ENCODE data around the gene CTNNBL1. TPM values are rescaled to one million over a fixed set of nuclear protein-coding genes. Genes with fewer than 3 reads are reported as not detected.

The CTNNBL1 gene
- total RNA-seq, 1 experiment from 2014 or later, result 49.9 TPM

DNA sequence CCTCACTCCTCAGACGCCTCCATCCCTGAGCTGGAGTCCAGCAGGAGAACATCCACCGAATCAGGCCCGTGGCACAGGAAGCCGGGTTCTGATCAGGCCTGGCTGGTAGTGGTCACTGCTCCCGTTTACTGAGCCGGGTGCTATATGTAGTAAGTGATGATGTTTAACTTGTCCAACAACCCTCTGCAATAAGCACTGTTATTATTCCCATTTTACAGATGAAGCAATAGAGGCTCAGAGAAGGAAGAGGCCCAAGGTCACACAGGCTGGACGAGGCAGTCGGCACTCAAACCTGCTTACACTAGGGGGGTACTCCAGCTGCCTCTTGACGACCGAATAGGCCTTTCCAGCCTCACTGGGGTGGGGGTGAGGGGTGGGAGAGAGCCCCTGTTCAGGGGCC is 194.8 kb downstream of the CTNNBL1 start:
- CTCF ChIA-PET, result no interaction called here
- no peak overlapping the region for H3K27ac ChIP-seq (ENCODE audit: low read length)
- POLR2A ChIA-PET (ENCODE audit: unreplicated experiment), result no interaction called here

DNA sequence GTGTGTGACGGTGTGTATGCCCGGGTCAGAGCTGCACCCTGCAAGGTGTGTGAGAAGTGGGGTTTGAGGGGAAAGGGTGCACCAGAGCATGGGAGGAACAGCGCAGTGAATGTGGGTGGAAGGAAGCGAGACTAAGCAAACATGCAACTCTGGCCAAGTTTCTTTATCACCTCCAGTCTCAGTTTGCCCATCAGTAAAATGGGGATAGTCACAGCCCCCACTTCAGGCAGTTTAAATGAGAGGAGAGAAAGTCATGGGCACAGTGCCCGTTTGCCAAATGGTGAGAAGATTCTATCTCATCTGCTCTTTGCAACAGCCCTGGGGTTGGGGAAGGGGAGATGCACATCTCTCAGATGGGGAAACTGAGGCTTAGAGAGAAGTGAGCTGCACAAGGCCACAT is 196.3 kb downstream of the CTNNBL1 start:
- Histone ChIP-seq H3K9me3 (ENCODE audit: low read length) (no peaks in the 10 kb centered on the region), H3K79me2 (ENCODE audit: low read length) (no peaks in the 10 kb centered on the region), H3F3A (ENCODE audit: low read length, unreplicated experiment) (no peaks in the 10 kb centered on the region), H3K4me3 (ENCODE audit: low read length) (no peak overlapping the region), H3K4me1 (ENCODE audit: insufficient read depth, low read length) (no peaks in the 10 kb centered on the region), H3K27me3 (ENCODE audit: low read length) (no peaks in the 10 kb centered on the region), H3K4me2 (ENCODE audit: low read length) (no peak overlapping the region), H3K9ac (ENCODE audit: low read length) (no peak overlapping the region), H4K20me1 (ENCODE audit: low read length) (no peaks in the 10 kb centered on the region), H3K9me2 (replicated peaks; ENCODE audit: low read length) (no peaks in the 10 kb centered on the region), H2AFZ (ENCODE audit: low read length) (no peak overlapping the region), H3K36me3 (ENCODE audit: low read depth, low read length) (no peaks in the 10 kb centered on the region), H3K27ac (ENCODE audit: low read length) (no peak overlapping the region)
- POLR2A ChIA-PET (ENCODE audit: unreplicated experiment), result no interaction called here
- CTCF ChIA-PET, result no interaction called here
- TF ChIP-seq EZH2 (IDR thresholded peaks at IDR 0.05; ENCODE audit: low read length, unreplicated experiment) (no peak), CTCF (conservative IDR thresholded peaks at IDR 0.05; ENCODE audit: low read depth, low read length) (no peak), EZH2phosphoT487 (IDR thresholded peaks at IDR 0.05; ENCODE audit: borderline replicate concordance, low read length) (no peak)
- BruUV-seq (replicated peaks), result no TSS peak
- ATAC-seq (no peak), DNase-seq (no peak)
- intact Hi-C loops (cut with micrococcal nuclease), result no loop called here

More for the DNA sequence above, 194.8 kb downstream of the CTNNBL1 start:
- Histone ChIP-seq H3K79me2 (ENCODE audit: low read length) (no peaks in the 10 kb centered on the region), H3F3A (ENCODE audit: low read length, unreplicated experiment) (no peaks in the 10 kb centered on the region), H3K4me1 (ENCODE audit: insufficient read depth, low read length) (no peaks in the 10 kb centered on the region), H3K9me3 (ENCODE audit: low read length) (no peaks in the 10 kb centered on the region), H3K4me2 (ENCODE audit: low read length) (no peak overlapping the region), H3K36me3 (ENCODE audit: low read depth, low read length) (no peaks in the 10 kb centered on the region), H3K9me2 (replicated peaks; ENCODE audit: low read length) (no peaks in the 10 kb centered on the region), H4K20me1 (ENCODE audit: low read length) (no peaks in the 10 kb centered on the region), H3K4me3 (ENCODE audit: low read length) (no peak overlapping the region), H3K9ac (ENCODE audit: low read length) (no peak overlapping the region), H2AFZ (ENCODE audit: low read length) (no peak overlapping the region), H3K27me3 (ENCODE audit: low read length) (no peaks in the 10 kb centered on the region)
- DNase-seq, result no peak
- BruUV-seq (replicated peaks), result no TSS peak
- intact Hi-C loops (cut with micrococcal nuclease), result no loop called here
- ATAC-seq, result no peak
- TF ChIP-seq EZH2phosphoT487 (IDR thresholded peaks at IDR 0.05; ENCODE audit: borderline replicate concordance, low read length) (no peak), EZH2 (IDR thresholded peaks at IDR 0.05; ENCODE audit: low read length, unreplicated experiment) (no peak), CTCF (conservative IDR thresholded peaks at IDR 0.05; ENCODE audit: low read depth, low read length) (no peak)

DNA sequence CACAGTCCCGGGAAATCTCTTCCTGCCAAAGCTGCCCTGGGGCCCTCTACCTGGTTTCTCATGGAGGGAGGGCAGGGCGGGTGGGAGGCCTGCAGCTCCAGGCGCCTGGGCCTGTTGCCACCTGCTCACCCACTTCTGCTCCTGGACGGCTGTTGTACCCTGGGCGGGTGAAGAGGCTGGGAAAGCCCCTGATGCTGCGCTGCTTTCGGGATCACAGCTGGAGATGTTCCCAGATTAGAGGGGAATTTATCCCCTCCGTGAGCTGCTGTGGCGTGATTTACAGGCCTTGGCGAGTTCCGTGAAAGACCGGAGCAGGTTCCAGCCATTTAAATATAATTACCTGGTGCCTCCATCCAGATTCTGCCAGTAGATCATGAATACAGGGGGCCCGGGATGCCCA is 196.8 kb downstream of the CTNNBL1 start:
- Histone ChIP-seq H3K4me1 (ENCODE audit: insufficient read depth, low read length) (no peaks in the 10 kb centered on the region), H3K27me3 (ENCODE audit: low read length) (no peaks in the 10 kb centered on the region), H3K9ac (ENCODE audit: low read length) (no peak overlapping the region), H4K20me1 (ENCODE audit: low read length) (no peaks in the 10 kb centered on the region), H3K79me2 (ENCODE audit: low read length) (no peaks in the 10 kb centered on the region), H3K27ac (ENCODE audit: low read length) (no peak overlapping the region), H3K4me3 (ENCODE audit: low read length) (no peak overlapping the region), H3K36me3 (ENCODE audit: low read depth, low read length) (no peaks in the 10 kb centered on the region), H3K9me2 (replicated peaks; ENCODE audit: low read length) (no peaks in the 10 kb centered on the region), H2AFZ (ENCODE audit: low read length) (no peak overlapping the region), H3K4me2 (ENCODE audit: low read length) (no peak overlapping the region), H3F3A (ENCODE audit: low read length, unreplicated experiment) (no peaks in the 10 kb centered on the region), H3K9me3 (ENCODE audit: low read length) (no peaks in the 10 kb centered on the region)
- TF ChIP-seq EZH2 (IDR thresholded peaks at IDR 0.05; ENCODE audit: low read length, unreplicated experiment), result no peak
- no peak for TF ChIP-seq EZH2phosphoT487 (IDR thresholded peaks at IDR 0.05; ENCODE audit: borderline replicate concordance, low read length)
- no peak for TF ChIP-seq CTCF (conservative IDR thresholded peaks at IDR 0.05; ENCODE audit: low read depth, low read length)
- no TSS peak for BruUV-seq (replicated peaks)
- intact Hi-C loops (cut with micrococcal nuclease), result no loop called here
- ChIA-PET CTCF (no interaction called here), POLR2A (ENCODE audit: unreplicated experiment) (no interaction called here)
- ATAC-seq (no peak), DNase-seq (no peak)
